Esophagus mucosa (tissue), 1 donor: ENCODE results near the gene MPV17L. TPM values are rescaled to one million over a fixed set of nuclear protein-coding genes. Genes with fewer than 3 reads are reported as not detected.
"Not testable (repeated sequence)": the region's sequence is repeated elsewhere in the genome, so short reads cannot be mapped to it uniquely, and the experiment has no call there.

Experiments
- ATAC-seq: fragments of 200-7000 bp; cut with Tn5 transposase; one replicate; pipeline ENCODE4 v1.9.1; 2020
- total RNA-seq: library from RNA; stranded (reverse); gene quantifications from one replicate; pipeline ENCODE4 v1.2.4, GENCODE V29; 2023
- donor health status: DM: yes; HTN: yes; CAD: no.

MPV17L gene
- total RNA-seq, 1 donor from 2014 or later, result 5.6 TPM

DNA sequence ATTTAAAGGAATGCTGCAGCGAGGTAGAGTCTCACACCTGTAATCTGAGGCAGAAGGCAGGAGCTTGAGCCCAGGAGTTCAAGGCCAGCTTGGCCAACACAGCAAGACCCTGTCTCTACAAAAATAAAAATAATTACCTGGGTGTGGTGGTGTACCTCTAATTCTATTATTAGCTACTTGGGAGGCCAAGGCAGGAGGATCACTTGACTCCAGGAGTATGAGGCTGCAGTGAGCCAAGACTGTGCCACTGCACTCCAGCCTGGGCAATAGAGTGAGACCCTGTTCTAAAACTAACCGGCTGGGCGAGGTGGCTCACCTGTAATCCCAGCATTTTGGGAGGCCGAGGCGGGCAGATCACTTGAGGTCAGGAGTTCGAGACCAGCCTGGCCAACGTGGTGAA, 57.7 kb downstream of the MPV17L start:
- not testable (repeated sequence) for ATAC-seq

DNA sequence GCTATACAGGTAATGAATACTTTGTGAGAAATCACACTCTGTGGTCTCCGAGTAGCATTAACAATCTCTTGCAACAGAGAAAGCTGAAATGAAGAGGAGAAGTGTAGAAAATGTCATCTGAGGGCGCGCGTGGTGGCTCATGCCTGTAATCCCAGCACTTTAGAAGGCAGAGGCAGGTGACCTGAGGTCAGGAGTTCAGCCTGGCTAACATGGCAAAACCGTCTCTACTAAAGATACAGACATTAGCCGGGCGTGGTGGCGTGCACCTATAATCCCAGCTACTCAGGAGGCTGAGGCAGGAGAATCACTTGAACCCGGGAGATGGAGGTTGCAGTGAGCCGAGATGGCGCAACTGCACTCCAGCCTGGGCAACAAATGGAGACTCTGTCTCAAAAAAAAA, 59.4 kb downstream of the MPV17L start:
- not testable (repeated sequence) for ATAC-seq

DNA sequence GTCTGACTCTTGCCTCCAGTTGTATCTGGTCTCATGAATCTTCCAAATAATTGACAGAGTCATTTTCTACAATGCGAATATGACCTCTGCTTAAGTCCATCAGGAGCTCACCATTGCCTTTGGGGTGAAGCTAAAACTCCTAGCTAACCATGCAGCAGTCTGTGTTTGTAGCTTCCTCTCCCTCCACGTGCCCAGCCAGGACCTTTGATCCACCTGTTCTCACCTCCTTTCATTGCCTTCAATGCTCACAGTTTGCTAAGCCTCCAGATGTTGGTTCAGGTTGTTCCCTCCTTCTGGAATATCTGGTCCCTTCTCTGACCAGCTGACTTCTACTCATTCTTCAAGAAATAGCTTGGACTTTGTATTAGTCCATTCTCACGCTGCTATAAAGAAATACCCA, 61.8 kb downstream of the MPV17L start:
- no peak for ATAC-seq

DNA sequence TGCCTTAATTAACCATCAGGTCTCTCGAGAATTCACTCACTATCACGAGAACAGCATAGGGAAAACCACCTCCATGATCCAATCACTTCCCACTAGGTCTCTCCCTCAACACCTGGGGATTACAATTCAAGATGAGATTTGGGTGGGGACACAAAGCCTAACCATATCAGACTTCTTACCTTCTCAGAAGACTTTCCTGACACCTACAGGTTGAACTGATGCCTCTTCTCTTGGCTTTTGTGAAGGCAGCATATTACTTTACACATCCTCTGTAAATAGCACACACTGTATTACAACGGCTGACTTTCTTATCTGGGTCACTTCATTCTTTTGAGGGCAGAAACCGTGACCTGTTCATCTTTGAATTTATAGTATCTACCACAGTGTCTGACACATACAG, 62.4 kb downstream of the MPV17L start:
- no peak for ATAC-seq

DNA sequence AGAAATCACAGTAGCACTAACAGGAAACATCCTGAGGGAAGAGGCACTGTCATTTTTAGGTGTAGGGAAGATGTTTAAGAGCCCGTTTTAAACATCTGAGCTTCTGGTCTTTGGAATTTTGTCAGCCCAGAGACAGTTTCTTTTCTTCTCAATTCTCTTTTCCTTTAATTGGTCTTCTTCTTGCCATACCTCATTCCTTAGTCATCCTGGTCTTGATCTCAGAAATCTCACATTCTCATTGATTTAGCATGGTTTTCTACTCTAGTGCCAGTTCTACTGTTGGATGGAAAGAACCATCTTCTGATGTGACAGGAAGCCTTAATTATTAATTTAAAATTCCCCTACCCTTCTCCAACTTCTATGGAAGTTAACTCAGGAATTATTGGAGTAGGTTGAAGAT, 64.2 kb downstream of the MPV17L start:
- no peak for ATAC-seq

DNA sequence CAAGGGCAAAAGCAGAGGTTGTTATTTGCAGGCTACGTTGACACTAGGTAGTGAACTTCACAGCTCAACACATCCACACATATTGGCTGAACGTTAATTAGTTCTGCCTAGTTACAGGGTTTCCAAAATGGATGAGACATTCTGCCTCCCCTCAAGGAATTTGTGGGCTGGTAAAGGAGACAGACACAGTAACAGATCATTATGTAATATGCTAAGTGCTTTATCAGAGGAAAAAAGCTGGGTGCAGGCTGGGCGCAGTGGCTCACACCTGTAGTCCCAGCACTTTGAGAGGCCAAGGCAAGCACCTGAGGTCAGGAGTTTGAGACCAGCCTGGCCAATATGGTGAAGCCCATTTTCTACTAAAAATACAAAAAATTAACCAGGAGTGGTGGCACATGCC, 65.0 kb downstream of the MPV17L start:
- ATAC-seq, result no peak

DNA sequence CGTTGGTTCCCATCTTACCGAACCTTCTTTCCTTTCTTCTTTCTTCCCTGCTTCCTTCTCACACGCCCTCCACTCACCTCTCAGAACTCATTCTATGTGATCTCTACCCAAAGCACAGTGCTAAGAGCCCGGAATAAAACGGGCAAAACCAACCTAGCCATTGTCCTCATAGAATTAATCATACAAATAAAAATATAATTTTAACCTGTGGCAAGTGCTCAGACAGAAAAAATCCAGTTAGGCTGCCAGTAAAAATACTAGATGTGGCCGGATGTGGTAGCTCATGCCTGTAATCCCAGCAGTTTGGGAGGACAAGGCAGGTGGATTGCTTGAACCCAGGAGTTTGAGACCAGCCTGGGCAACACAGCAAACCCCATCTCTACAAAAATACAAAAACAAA, 65.8 kb downstream of the MPV17L start:
- no peak for ATAC-seq

Other genes starting within 250 kb of the MPV17L start
- 5.1 TPM for gene NPIPA5, start 17.5 kb upstream of the MPV17L start, total RNA-seq
- gene BMERB1, start 38.8 kb downstream of the MPV17L start, total RNA-seq, result 3.6 TPM
- 32.4 TPM for gene MARF1, start 247.4 kb downstream of the MPV17L start, total RNA-seq